DMS79 treated with DMSO at 0.1 percent for 48 hours (cell line): ENCODE results near the gene TRABD.
"Not testable (repeated sequence)": the region's sequence is repeated elsewhere in the genome, so short reads cannot be mapped to it uniquely, and the experiment has no call there.

Experiments used
- DNase-seq: peaks from one replicate; lab custom pipeline; 2025; lab: John Stamatoyannopoulos, UW

TRABD gene

DNA sequence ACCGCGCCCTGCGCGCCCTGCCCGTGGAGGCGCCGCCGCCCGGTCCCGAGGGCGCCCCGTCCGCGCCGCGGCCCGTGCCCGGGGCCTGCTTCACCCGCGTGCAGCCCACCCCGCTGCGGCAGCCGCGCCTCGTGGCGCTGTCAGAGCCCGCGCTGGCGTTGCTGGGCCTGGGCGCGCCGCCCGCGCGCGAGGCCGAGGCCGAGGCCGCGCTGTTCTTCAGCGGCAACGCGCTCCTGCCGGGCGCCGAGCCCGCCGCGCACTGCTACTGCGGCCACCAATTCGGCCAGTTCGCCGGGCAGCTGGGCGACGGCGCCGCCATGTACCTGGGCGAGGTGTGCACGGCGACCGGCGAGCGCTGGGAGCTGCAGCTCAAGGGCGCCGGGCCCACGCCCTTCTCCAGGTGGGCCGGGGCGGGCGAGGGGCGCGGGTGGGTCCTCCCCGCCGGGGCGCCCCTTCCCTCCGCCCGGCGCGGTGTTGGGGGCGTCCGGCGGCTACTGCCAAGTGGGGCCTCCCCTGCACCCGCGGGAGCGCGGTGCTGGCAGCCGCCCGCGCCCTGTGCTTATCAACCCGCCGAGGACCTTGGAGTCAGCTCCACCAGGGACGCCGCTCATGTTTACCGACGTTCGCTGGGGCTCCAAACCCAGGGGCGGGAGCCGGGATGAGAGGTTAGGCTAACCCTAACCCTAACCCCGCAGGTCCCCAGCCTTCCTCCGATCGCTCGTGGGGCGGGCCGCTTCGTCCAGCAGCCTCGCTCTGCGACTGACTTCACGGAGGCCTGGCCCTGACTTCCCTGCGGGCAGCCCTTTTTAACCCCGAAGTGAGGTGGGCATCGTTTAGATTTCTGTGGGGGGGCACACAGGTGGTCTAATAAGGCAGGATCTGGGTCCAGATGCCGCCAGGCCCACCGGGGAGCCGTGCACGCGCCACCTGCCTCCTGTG is 15.7 kb downstream of the TRABD start:
- no peak for DNase-seq

DNA sequence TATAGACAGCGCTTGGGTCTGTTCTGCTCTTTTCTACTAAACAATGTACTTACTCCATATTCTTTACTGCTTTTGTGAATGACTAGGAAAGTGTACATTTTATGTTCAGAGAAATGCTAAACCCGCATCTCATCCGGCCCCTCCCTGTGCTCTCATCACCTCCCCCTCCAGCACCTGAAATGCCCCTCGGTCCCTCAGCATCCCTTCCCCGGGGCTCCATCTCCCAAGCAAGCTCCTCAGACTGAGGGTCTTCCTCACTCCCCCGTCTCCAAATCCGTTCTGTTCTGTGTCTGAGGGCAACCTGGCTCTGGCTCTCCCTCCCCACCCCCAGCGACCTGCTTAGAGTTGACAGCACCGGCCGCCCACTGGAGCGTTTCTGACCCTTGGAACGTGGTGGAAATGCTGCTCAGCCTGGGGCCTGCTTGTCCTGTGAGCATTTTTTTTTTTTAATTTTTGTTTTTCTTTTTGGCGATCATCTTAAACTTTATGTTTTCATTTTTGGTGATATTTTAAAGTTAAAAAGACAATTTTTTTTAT is 16.5 kb downstream of the TRABD start:
- DNase-seq: no peak

DNA sequence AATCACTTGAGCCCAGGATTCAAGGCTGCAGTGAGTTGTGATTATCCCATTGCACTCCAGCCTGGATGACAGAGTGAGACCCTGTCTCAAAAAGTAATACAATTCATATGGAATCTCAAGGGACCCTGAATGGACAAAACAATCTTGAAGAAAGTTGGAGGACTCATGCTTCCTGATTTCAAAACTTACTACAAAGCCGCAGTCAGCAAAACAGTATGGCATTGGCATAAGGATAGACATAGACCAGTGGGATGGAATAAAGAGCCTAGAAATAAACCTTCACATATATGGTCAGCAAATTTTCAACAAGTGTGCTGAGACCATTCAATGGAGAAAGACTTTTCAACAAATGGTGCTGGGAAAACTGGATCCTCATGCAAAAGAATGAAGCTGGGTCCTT is 17.6 kb downstream of the TRABD start:
- no peak for DNase-seq

DNA sequence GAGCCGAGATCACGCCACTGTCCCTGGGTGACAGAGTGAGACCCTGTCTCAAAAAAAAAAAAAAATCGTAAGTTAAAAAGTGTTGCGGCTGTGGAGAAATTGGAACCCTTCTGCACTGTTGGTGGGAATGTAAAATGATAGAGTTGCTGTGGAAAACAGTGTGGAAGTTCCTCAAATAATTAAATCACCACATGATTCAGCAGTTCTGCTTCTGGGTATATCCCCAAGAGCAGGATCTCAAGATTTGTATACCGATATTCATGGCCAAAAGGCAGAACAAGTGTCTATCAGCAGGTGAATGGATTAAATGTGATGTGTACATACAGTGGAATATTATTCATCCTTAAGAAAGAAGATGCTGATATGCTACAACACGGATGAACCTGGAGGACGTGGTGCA is 18.9 kb downstream of the TRABD start:
- DNase-seq: no peak

DNA sequence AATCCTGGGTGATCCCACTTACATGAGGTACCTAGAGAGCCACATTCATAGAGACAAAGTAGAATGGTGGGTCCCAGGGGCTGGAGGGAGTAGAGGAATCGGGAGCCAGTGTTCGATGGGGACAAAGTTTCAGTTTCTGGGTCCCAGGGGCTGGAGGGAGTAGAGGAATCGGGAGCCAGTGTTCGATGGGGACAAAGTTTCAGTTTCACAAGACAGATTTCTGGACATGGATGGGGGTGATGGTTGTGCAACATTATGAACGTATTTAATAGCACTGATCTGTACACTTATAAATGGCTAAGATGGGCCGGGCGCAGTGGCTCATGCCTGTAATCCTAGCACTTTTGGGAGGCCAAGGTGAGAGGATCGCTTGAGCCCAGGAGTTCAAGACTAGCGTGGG is 19.3 kb downstream of the TRABD start:
- not testable (repeated sequence) for DNase-seq

DNA sequence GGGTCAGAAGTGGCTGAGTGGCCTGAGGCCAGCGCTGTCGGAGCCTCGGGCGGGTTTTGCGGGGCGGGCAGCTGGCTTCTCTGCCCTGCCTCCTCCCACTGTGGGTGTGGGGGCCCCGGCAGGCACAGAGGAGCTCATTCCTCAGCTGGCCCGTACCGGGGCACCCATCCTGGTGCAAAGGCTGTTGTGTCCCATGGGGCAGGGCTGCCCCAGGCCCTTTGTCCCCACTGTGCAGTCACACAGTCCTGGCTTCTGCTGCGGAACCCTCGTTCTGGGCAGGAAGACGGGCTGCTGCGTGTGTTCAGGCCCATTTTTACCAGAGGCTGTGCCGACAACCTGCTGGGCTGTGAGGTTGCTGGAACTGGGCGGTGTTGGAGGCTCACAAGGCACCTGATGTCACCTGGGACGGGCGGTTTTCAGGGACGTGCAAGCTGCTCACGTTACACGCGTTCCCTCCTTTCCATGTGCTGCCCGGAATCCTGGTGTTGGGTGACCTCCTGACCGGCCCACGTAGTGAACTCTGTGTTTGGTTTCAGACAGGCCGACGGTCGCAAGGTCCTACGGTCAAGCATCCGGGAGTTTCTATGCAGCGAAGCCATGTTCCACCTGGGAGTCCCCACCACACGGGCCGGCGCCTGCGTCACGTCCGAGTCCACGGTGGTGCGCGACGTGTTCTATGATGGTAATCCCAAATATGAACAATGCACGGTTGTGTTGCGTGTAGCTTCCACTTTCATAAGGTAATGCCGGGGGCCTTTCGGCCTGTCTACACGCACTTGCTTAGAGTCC is 20.3 kb downstream of the TRABD start:
- no peak for DNase-seq

DNA sequence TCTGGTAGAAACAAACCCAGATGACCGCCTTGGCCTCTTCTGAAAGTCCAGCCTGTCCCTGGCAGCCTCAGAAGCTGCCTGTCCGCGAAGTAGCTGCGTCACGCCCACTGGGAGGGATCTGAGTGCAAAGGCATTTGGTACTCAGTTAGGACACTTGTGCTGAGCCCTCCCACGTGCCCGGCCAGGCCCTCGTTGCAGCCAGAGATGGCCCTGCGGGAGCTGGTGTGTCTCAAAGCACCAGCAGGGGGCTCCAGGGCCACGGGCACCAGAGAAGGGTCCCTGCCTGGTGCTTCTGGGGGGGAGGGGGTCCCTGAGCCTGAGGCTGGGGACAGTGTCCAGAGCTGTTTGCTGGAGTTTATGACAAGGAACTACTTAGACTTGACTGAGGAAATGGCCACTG is 20.9 kb downstream of the TRABD start:
- DNase-seq: no peak

DNA sequence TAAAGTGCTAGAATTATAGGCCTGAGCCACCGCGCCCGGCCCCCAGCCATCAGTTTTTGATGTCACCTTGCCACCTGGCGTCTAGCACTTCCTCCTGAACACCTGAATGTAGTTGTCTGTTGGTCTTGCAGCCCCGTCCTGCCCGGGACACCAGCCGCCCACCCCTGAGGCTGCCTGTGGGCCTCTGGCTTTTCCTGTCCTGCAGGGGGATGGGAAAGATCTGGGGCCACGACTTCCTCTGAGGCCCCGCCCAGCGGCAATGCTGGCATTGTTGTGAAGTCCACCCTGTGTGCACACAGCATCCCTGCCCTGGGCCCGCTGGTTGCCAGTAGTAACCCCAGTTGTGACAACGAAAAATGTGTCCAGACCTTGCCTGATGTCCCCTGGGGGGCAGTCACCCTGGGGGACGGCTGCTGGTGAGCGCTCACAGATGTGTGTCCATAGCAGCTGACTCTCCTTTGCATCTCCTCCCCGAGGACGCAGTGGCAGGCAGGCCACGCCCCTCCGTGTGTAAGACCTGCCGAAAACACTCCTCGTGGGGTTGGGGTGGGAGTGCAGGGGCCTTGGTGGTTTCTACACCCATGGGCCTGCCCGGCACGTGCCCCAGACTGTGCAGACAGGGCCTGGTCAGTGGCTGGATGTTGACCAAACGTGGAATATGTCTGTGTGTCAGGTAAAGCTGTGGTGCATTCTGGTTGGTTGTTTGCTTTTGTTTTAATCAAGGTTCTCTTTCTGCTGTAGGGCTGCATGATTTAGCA is 21.8 kb downstream of the TRABD start:
- no peak for DNase-seq

DNA sequence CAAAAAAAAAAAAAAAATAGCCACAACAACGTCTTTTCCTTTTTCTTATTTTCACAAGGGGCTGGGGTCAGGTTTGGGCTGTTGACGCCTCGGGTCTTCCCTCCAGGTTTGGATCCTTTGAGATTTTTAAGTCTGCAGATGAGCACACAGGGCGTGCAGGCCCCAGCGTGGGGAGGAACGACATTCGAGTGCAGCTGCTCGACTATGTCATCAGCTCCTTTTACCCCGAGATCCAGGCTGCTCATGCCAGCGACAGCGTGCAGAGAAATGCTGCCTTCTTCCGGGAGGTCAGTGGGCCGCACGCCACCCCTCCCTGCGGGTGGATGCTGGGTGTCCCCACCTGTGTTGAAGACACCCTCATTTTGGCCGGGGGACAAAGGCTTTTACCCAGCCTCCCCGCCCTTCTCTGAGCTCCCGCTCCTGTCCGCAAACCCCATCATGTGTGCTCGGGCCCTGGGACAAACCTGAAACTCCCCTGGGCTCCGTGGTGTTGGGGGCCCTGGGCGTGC is 22.8 kb downstream of the TRABD start:
- DNase-seq: no peak

DNA sequence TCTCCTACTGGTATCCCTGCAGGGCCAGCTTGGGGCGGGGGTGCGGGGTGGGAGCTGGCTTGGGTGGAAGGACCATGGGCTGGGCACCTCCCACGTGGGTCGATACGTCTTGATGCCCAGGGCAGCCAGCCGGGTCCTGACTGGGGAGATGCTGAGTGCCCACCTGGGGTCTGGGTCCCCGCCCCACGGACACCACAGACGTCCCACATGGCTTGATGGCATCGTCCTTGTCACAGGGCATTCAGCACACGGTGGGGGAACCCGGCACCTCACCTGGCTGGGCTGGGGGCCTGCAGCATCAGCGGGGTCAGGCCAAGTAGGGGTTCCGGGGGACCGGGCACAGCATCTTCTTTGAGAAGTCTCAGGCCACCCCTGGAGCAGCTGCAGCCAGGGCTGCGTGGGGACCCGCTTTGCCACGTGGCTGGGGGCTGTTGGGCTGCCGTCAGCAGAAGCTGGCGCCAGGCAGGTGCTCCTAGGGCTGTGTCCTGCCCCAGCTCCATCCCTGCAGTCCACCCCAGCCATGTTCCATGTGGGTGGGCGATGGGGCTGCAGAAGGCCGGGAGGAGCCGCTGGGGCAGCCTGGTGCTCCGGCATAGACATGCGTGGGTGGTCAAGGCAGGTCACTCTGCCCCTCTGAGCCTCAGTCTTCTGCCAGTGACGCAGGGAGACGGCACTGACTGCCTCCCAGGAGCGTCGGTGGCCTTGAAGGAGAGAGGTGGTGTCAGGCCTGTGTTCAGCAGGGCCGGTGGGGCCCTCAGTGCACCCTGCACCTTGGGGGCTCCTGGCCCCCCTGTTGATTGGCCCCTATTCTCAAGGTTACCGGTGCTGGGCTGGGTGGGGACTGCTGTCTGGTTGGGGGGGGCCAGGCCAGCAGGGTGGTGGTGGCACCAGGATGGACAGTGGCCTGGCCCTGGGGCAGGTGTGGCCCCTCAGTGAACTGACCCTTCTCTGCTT is 23.5 kb downstream of the TRABD start:
- DNase-seq: no peak

DNA sequence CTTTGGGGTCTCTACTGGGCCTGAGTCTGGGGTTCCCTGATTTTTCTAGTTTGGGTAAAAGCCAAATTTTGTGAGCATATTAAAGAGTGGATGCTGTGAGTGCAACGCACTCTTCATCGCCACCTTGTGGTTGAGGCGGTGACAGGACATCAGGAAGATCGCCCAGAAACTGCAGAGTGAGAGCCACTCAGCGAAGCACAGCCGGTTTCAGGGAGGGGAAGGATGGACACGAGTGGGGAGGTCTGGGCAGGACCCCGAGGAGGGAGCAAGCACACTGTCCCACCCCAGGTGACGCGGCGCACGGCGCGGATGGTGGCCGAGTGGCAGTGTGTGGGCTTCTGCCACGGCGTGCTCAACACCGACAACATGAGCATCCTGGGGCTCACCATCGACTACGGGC is 24.2 kb downstream of the TRABD start:
- DNase-seq: peak; percentile 7

DNA sequence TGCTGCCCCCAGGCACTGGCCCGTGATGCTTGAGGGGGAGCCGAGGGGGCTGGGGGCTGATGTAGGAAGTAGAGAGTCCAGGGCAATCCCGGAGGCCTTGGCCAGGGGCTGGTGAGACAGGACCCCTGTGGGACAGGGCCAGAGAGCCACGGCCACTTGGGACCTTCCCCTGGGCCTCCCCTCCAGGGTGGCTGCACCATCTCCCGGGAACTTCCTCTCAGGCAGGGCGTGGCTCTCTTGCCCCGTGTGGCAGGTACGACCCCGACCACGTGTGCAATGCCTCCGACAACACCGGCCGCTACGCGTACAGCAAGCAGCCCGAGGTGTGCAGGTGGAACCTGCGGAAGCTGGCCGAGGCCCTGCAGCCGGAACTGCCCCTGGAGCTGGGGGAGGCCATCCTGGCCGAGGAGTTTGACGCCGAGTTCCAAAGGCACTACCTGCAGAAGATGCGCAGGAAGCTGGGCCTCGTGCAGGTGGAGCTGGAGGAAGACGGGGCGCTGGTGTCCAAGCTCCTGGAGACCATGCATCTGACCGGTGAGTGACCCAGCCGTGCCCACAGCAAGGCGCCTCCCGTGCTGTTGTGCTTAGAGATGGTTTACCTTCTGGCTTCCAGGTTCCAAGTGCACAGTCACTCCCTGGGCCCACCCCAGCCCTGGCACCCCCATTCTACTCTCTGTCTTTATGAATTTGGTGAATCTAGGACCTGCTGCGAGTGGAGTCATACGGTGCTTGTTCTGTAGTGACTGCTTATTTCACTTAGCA is 24.8 kb downstream of the TRABD start:
- DNase-seq: no peak

DNA sequence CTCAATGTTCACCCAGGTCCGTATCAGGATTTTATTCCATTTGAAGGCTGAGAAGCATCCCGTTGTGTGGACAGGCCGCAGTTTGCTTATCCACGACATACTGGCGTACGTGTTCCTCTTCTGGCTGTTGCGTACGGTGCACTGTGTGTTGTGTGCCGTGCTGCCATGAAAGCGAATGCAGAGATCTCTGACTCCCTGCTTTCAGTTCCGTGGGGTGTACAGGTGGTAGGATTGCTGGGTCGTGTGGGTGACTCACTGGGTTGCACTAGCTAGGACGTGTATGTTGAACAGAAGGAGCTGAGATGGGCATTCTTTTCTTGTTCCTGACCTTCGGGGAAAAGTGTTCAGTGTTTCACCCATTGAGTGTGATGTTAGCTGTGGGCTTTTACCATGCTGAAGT is 25.4 kb downstream of the TRABD start:
- DNase-seq: no peak

DNA sequence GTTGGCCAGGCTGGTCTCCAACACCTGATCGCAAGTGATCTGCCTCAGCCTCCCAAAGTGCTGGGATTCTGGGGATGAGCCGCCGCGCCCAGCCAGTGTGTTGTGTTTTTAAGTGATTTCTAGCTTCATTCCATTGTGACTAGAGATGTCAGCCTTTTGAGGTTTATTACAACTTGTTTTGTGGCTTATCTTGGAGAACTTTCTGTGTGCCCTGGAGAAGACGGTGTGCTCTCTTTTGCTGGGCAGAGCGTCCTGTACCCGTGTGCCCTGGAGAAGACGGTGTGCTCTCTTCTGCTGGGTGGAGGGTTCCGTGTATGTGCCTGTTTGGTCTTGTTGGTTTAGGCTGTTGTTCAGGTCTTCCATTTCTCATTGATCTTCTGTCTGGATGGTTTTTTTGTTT is 27.6 kb downstream of the TRABD start:
- DNase-seq: no peak

DNA sequence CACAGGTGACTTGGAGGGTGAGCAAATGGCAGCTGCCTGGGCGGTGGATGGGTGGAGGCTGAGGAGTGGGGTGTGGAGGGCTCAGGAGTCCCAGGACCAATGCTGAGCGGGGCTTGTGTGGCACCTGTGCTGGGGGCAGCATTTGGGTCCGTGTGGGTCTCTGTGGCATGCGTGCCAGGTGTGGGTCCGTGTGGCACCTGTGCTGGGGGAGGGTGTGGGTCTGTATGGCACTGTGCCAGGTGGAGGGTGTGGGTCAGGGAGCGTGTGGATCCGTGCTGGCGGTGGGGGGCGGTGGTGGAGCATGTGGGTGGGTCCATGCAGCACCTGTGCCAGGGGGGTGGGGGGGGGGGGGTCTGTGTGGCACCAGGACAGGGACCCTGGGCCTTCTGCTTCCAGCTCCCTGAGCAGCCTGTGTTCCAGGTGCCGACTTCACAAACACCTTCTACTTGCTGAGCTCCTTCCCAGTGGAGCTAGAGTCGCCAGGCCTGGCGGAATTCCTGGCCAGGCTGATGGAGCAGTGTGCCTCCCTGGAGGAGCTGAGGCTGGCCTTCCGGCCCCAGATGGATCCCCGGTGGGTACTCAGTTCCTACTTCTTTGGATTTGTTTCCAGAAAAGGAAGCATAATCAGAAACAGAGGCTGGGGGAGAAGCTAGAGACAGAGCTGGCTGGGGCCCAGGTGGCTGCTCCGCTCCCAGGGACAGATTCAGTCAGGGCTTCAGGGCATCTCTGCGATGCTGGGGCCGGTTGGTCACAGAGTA is 29.8 kb downstream of the TRABD start:
- no peak for DNase-seq

DNA sequence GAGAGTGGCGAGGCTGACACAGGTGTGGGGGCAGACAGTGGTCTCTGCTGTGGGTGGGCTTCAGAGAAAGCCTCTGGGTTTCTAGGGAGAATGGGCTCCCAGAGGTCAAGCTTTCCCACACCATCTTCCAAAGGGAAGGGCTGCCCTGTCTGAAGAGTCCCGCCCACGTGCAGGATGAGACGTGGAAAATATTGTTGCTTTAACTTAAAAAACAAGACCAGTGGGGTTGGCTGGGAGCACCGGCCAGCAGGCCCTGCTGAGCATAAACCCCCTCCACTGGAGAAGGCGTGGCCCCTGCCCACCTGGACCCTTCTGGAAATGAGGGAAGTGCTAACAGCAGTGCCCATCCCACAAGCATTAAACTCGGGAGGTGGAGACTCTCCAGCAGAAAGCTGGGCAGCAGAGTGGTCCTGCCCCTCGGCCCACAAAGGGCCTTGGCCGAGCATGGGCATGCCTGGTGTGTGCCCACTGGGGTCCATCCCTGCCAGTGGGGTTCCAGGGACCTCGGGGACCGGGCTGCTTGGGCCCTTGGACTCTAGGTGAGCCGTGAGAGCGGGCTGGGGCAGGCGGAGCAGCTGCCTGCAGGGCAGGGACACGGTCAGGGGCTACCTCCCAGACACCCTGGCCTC is 30.5 kb downstream of the TRABD start:
- no peak for DNase-seq

DNA sequence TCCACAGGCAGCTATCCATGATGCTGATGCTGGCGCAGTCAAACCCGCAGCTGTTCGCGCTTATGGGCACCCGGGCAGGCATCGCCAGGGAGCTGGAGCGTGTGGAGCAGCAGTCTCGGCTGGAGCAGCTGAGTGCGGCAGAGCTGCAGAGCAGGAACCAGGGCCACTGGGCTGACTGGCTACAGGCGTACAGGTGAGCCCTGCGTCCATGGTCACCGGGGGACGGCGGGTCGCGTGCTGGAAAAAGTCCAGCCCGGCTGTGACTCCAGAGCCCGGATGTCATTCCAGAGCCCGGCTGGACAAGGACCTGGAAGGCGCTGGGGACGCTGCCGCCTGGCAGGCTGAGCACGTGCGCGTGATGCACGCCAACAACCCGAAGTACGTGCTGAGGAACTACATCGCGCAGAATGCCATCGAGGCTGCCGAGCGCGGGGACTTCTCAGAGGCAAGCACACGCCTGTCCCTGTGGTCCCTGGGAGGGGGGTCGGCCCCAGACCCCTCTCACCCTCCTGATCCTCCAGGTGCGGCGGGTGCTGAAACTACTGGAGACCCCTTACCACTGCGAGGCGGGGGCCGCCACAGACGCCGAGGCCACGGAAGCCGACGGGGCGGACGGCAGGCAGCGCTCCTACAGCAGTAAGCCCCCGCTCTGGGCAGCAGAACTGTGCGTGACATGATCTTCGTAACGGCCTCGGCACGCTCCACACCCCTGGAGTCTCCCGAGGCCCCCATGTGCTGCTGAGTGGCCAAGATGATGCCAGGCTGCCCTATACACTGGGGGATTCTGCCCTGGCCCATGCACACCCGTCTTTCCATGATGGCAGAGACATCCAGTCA is 31.2 kb downstream of the TRABD start:
- no peak for DNase-seq
